Lung microvascular endothelial cell (primary cell): ENCODE measurements around the gene PACSIN2. TPM values are rescaled to one million over a fixed set of nuclear protein-coding genes. Genes with fewer than 3 reads are reported as not detected.
"Not testable (repeated sequence)": the region's sequence is repeated elsewhere in the genome, so short reads cannot be mapped to it uniquely, and the experiment has no call there.

Source experiments
- DNase-seq, 2 donors: peaks; one replicate each; pipeline versions ENCODE4 v3.0.0 to v3.0.0-alpha.2; 2010; ENCODE audit warnings: low read depth in 2 of 2
- total RNA-seq: library from RNA; depleted of rRNA; stranded (reverse); fragments of >200 nt; gene quantifications from 2 replicates; pipeline ENCODE4 v1.2.1, GENCODE V29; 2014

PACSIN2 gene
- total RNA-seq, 1 donor from 2014 or later, result 88.9 TPM

DNA sequence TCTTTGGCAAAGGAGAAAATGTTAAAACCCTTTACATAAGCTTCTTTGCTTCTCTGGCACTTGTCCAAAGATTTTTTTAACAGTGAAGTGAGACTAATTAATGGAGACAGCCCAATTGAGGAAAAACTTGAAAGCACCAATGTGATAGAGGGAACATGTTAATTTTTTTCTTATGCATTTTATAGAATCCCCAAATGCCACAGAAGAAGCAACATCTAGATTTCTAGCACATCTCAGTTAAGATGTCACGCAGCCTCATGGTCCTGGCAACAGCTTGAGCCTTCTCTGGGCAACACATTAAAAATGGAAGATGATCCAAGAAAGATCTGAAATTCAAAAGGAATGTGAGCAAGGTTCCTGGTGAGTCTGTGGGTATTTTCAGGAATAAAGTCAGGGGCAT is 48.5 kb downstream of the PACSIN2 start:
- no peak for DNase-seq

DNA sequence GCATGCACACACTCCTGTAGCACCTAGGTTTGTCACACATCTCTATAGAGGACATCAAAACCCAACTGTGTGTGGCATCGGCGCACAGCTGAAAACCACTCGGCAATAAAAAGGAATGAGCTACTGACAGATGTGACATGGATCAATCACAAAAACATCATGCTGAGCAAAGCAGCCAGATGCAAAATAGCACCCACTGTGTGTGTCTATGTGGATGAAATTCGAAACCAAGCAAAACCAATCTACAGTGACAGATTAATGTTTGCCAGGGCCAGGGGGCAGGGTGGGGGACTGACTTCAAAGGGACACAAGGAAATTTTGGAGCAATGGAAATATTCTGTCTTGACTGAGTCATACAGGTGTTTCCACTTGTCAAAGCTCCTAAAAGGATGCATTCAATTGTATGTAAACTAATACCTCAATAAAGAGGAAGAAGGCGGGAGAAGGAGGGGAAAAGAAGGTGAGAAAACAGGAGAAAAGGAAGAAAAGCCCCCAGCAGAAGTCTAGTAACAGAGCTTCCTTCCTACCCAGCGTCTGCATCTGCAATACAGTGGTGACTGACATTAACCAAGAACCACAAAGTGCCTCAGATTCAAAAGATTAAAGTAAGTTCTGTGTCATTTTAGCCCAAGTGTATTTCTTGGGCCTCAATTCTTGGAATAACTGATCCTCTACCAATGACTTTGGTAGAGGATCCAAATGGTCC is 49.8 kb downstream of the PACSIN2 start:
- DNase-seq, result peak in 1 of 2 donors; percentile 40

DNA sequence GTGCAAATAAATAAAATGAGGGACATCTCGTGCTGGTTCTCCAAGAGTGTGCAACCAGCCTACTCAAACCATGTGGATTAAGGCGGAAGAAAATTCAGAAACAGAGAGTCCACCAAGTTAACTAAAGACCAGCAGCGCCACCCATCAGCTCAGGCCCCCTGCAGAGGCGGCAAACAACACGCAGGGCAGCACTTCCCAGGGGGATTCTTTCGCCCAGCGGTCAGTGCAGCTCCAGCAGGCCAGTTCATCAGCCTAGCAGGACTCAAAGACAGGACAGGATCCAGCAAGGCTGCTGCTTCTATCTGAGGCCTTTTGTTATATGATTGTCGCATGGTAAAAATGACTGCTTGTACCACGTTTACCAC is 51.7 kb downstream of the PACSIN2 start:
- no peak for DNase-seq

DNA sequence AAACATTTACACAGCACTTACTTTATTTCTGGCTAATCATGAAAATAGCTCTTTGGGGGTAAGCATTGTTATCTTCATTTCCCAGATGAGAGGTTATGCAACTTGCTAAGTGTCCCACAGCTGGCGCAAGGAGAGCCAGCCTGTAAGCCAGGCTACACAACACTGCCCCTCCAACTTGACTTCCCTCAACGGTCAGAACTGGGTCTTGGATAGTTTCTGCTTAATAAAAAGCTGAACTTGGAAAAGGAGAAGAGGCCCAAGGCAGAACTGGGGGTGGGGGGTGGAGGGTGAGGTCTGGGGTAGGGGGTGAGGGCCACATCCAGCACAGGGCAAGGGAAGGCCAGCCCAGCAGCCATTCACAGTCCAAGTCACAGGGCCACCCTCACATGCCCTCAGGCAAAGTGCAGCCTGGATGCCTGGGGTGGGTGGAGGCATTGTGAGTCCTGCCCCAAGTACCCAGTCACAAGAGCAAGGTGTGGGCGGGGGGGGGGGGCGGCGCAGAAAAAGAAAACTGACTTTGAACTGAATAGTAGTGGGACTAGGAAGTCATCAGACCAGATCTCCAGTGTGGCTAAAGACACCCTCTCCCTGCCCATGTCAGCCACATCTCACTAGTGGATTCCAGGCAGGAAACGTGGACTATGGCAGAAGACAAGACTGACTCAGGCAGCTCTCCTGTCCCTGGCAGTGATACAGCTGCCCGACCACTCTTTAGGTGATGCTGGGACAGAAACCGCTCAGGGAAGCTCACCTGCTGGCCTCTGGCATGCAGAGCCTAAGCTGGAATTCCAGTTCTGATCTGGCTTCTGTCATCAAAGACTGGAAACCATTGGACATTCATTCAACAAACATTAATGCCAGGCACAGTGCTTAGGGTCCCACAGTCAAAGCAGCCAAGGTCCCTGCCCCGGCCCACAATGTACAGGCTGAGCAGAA is 52.4 kb downstream of the PACSIN2 start:
- DNase-seq, result no peak

DNA sequence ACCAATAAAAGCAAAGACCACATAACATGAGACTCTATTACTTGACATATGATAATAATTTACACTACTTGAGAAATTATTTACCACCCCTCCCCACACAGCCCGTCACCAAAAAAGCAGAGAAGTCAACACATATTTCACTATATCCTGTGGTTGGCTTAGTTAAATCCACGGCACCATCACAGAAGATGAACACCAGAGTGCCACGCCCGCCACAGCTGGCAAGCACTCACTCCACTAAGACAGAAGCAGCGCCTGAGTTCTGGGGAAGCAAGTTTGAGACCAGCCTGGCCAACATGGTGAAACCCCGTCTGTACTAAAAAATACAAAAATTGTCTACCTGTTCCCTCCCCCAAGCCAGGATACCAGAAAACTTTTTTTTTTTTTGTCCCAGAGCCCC is 53.1 kb downstream of the PACSIN2 start:
- no peak for DNase-seq

DNA sequence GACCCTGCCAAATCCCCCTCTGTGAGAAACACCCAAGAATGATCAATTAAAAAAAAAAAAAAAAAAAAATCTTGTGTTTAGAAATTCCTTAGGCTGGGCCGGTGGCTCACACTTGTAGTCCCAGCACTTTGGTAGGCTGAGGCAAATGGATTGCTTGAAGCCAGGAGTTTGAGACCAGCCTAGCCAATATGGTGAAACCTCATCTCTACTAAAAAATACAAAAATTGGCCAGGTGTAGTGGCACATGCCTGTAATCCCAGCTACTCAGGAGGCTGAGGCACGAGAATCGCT is 53.6 kb downstream of the PACSIN2 start:
- DNase-seq, result not testable (repeated sequence)

DNA sequence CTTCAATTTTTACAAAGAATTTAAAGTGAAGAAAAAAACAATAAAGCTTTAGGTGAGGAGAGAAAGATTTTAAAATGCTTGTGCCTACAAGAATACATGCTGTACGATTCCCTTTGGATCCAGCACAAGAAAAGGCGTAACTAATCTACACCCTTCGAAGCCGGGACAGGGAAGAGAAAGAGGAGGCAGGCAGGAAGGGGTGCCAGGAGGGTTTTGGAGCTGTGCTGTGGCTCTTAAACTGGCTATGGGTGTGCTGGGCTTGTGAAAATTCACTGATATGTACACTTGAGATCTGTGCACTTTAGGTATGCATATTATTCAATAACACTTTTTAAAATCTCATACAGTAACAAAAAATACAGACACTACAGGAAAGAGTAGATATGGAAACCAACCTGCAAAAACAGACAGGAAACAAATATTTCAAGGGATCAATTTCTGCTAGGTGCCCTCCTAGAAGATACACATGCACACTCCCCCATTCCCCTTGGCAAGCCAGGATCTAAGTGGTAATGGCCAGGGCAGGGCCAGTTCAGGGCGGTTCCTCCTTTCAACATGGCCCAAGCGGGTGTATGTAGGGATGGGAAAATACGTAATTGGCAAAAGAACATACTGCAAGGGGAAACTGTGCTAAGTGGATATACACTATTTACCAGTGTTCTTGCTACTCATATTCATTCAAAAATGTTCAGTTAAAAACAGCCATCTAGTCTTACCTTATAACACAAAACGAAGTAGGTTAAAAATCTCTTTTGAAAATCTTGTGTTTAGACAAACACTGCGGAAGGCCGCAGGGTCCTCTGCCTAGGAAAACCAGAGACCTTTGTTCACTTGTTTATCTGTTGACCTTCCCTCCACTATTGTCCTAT is 54.2 kb downstream of the PACSIN2 start:
- DNase-seq, result peak in 1 of 2 donors; percentile 55

DNA sequence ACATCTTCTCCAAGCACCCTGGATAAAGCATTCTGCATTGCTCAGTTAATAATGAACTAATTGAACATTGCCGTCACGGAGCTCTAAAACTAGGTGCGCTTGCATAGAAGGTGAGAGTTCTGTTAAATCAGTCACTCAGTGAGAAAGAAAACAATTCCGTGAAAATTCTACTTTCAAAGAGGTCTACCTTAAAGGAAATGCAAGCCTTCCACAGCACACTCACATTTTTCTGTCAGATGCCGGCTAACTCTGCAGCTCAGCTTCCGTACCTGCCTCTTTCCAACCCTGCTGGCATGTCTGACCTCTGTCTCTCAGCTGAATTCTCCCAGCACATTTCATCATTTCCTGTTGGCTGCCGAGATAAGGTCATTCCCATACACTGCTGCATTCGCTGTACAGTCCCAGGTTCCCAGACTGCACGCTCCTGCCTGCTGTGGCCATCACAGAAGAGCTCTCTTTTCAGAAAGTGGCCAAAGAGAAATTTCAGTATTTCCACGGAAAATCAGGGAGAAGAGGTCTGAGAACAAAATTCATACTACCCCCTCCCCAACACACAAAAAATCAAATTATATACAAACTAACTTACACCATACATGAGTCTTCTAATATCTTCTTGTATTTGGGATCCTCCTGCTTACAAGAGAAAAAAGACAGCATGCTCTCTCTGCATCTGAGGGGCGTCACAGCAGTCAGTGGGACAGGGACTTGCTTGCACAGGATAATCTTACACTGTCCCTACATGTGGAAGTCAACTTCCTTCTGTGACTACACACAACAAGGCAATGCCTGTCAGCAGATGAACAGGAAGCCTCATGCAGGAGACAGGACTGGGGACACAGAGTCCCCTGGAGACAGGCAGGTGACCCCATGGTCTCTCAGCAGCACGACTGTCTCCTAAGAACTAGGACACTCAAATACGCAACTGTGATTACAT is 55.1 kb downstream of the PACSIN2 start:
- peak; percentile 97 to 98 for DNase-seq

DNA sequence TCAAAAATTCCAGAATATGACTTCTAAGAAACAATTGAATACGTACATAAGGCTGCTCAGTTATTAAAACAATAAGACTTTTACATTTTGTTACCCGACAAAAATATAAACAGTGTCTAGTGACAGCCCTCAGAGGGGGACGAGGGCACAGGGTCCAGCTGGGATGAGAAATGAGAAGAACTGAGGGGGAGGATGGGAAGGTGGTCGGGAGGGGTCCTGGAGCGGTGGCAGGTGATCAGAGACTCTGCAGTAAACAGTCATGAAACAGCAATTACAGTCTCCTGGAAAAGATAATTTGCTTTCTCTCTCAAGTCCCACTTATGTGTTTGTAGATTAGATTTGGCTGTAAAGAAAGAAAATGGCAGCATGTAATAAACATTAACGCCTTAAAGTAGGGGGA is 56.0 kb downstream of the PACSIN2 start:
- no peak for DNase-seq

DNA sequence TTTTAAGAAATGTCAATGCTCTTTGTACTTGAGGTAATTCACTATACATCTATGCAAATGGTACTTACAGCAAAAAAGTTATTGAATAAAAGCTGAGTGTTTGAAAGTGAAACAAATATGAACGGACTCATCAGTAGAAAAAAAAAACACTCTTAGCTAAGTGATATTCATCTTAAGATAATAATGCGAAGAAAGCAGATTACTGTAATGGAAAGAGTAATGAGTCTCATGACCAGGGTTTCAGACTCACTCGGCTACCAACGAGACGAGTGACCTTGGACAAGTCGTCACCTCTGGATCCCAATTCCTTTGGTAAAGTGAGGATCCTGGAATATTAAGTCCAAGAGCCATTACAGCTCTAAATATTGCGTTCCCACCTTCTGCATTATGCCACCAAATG is 57.0 kb downstream of the PACSIN2 start:
- DNase-seq, result peak in 1 of 2 donors; percentile 46

DNA sequence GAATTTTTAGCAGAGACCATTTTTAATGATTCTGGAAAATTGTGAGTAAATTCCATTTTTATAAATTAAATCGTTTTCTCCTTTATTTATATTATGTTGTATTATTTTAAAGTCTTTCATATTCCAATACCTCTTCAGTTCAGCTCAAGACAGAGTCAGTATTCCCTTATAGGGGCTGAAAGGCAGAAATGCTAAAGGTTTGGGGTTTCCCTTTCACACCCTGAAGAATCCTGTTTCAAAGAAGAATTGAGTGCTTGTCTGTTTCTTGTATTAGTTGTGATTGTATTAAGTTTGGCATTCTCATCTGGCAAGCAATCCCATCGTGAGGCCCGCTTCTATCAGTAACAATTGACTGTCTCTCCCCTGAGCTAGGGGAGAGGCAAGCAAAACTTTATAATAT is 57.4 kb downstream of the PACSIN2 start:
- DNase-seq, result no peak

DNA sequence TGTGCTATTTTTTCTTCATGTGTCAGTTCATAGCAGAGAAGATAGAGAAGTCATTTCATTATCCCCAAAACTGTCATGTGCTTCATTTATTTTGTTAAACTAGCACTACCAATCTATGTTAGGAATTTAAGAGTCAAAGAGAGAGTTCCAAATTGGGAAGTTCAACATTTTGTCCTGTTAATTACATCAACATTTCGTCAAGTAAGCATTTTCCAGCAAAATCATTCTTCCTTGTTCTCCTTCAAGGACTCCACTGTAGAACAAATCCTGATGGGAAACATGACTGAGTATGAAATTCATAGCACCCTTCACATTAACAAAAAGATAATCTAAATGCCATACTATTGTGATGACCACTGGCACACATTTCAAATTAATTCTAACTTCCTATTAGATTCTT is 59.1 kb downstream of the PACSIN2 start:
- no peak for DNase-seq

DNA sequence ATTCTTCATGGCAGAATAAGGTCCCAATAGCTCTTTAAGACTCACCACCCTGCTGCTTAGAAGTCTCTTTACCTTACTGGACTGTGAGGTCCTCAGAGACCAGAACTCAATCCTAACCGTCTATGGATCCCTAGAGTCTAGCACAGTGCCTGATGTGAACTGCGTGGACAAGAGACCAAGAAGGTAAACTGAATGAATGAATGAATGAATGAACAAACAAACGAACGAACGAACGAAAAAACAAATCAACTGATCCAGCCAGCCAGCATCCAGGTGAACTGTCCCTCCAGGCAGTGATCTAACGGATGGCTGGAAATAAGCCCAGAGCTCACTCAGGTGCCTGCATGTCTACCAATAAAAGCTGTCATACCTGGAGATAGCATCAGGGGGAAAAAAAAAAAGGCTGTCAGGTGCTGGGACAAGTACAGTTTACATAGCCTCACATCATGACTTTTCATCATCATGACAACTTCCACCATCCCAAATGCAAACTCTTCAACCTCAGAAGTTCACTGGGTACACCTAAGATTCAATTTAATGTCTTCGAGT is 59.8 kb downstream of the PACSIN2 start:
- no peak for DNase-seq

DNA sequence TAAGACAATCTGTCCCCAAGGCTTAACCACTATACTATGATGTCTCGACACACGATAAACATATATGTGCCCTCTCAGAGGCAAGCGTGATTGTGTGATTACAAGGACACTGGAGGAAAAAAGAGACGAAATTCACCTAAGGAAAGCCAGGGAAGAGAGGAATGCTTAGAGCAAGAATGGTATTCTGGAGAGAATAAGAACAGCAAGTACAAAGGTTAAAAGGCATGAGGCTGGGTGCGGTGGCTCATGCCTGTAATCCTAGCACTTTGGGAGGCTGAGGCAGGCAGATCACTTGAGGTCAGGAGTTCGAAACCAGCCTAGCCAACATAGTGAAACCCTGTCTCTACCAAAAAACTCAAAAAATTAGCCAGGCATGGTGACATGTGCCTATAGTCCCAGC is 61.2 kb downstream of the PACSIN2 start:
- not testable (repeated sequence) for DNase-seq

DNA sequence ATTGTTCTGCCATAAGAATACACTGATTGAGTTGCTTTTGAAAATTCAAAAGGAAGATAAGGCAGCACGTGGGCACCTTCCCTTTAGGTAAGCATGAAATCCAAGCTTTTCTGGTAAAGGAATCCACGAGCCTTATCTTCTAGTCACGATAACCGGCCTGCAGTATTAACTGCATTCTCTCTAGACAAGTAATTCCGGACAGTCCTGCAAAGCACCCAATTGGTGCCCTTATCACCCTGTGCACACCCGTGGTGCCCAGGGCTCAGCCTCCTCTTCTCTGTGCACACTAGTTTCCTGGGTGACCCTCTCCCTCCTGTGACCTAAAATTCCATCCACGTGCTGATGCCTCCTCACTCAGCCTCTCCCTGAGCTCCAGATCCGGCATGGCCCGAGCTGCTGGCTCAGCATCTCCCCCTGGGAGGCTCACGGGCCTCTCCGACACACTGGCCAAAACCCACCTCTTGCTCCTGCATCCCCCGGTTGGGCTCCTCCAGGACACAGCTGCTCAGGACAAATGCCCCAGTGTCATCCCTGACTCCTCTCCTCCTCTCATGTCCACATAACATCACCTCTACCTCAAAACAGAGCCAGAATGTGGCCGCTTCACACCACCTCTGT is 63.7 kb downstream of the PACSIN2 start:
- no peak for DNase-seq

DNA sequence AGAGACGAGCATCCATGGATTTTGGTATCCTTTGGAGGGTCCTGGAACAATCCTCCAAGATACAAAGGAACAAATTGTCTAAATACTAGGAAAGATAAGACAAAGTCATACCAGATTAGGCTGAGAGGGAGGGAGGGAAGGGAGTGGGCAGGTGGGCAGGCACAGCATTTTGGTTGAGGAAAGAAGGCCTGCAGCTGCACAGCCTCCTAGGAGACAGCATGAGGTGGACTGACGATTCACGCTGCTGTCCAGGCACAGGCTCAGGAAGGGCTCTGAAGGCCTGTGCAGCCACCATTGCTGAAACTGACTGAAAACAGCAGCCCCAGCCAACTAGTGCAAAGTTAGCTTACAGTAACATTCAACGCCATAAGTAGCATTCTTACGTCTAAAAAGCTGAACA is 64.7 kb downstream of the PACSIN2 start:
- DNase-seq, result no peak

DNA sequence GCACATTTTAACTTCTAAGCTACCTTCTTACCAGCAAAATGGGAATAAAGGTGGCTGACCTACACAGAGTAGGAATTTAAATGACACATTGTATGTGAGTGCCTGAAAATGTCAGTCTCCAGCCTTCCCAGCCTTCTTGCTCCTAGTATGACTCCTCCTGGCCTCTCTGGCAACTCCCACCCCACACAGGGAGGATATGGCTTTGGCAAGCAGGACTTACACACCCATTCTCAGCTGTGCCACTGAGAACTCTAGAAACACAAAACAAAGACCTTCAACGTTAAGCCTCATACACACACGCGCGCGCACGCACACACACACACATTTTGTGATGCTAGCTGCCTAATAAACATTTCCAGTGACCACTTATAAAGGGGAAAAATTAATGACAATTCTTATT is 65.8 kb downstream of the PACSIN2 start:
- peak; percentile 44 to 91 for DNase-seq

DNA sequence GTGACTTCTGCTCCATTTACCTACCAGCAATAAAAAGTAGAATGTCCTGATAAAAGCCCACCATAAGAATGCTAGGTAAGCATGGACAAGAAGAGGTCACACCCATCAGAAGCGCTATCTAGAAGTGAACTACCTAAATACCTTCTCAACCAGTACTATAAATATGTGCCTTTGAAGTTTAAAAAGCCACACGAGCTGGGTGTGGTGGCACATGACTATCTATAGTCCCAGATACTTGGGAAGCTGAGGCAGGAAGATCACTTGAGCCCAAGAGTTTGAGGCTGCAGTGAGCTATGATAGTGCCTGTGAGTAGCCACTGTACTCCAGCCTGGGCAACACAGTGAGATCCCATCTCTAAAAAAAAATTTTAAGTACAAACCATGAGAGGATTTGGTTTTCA is 66.7 kb downstream of the PACSIN2 start:
- no peak for DNase-seq

DNA sequence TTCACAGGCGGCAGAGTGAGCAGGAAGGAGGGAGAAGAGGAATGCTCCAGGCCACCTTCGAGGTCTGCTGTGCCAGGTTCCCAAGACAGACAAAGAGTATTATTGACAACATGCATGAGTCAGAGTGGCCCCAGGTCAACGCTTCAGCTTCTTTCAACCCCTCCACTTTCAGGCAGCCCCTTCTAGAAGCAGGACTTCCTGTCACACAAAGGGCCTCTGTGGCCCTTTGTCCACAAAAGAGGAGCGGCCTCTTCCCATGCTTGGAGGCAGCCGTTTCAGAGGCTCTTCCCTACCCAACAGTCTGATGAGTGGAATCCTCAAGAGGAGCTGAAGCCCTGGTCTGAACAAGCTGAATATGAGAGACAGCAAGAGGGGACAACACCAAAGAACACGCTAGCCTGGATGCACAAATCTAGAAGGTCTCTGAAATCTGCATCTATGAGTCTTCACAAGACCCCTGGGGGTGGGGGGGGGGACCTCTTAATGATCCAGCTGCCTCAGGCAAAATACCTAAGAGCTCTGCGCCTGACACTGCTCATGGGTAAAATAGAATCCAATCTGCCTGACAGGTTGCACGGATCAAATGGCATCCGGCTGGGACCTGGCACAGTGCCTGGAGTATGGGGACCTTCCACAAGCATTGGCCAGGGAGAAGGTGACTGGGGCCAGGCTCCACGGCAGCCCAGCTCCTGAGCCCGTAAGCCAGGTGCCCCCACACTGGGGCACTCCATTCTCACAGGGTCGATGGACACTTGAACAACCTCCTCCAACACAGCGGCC is 67.5 kb downstream of the PACSIN2 start:
- peak; percentile 67 to 74 for DNase-seq
